ENCODE data around the gene UROD. TPM values are rescaled to one million over a fixed set of nuclear protein-coding genes. Genes with fewer than 3 reads are reported as not detected.
A peak's percentile ranks its signal among the peaks of the same experiment; 100 is the strongest.

UROD gene
- total RNA-seq, 1 donor from 2014 or later, result 84.7 TPM

DNA sequence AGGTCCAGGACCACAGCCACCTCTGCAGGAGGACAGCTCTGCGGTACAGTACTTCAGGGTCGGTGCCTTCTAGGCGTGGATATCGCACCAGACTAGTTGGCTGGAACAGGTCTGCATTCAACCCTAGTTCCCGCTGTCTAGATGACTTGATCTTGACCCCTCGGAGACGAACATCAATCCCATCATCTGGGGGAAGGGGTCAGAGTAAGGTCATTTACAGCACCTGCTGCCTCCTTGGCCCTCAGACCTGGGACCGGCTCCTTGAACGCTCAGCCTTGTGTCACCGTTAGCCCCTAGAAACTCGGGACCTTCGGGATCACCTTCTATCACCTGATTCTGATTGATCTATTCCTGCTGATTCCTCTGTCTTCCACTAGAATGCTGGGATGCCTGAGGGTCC is 3.5 kb upstream of the UROD start:
- DNase-seq (ENCODE audit: extremely low spot score, unreplicated experiment), result no peak
- Mint-ChIP-seq H3K9me3 (no peaks in the 10 kb centered on the region), H3K36me3 (peaks cover 12% of the 10 kb centered on the region), H3K27me3 (no peaks in the 10 kb centered on the region), H3K4me1 (ENCODE audit: unreplicated experiment) (peaks cover 20% of the 10 kb centered on the region), H3K27ac (no peak overlapping the region), H3K4me3 (peak overlapping the region; percentile 25)
- TF ChIP-seq, protein P1, sequence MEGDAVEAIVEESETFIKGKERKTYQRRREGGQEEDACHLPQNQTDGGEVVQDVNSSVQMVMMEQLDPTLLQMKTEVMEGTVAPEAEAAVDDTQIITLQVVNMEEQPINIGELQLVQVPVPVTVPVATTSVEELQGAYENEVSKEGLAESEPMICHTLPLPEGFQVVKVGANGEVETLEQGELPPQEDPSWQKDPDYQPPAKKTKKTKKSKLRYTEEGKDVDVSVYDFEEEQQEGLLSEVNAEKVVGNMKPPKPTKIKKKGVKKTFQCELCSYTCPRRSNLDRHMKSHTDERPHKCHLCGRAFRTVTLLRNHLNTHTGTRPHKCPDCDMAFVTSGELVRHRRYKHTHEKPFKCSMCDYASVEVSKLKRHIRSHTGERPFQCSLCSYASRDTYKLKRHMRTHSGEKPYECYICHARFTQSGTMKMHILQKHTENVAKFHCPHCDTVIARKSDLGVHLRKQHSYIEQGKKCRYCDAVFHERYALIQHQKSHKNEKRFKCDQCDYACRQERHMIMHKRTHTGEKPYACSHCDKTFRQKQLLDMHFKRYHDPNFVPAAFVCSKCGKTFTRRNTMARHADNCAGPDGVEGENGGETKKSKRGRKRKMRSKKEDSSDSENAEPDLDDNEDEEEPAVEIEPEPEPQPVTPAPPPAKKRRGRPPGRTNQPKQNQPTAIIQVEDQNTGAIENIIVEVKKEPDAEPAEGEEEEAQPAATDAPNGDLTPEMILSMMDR (conservative IDR thresholded peaks at IDR 0.05), result no peak

DNA sequence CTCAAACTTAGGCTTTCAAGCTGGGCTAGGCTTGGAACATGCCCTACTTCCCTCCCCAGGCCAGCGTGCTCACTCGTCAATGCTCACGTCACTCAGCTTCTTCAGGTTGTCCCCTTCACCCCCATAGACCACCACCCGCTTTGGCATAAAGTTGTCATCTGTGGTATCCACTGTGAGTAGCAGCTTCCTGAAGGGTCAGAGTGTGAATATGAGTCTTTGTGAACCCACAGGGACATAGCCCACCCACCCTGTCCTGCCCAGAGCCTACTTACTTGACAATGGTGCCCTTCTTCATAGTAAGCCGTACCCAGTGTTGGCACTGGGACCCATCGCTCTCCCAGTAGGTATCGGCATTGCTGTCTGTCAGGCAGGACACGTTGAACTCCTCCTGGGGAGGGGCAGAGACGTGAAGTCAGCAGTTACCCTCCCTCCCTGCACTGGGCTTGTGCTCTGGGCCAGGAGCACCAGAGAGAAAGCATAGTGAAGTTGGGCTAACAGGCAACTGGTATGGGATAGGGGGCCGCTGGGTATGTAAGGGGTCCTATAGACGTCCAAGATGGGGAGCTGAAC is 2.7 kb upstream of the UROD start:
- TF ChIP-seq, protein P1 (conservative IDR thresholded peaks at IDR 0.05), result no peak
- peak overlapping the region; percentile 34 for H3K27ac Mint-ChIP-seq
- peaks cover 23% of the 10 kb centered on the region for H3K4me1 Mint-ChIP-seq (ENCODE audit: unreplicated experiment)
- DNase-seq (ENCODE audit: extremely low spot score, unreplicated experiment), result no peak
- H3K27me3 Mint-ChIP-seq, result no peaks in the 10 kb centered on the region
- peak overlapping the region; percentile 88 for H3K4me3 Mint-ChIP-seq
- H3K9me3 Mint-ChIP-seq, result no peaks in the 10 kb centered on the region
- peaks cover 14% of the 10 kb centered on the region for H3K36me3 Mint-ChIP-seq

DNA sequence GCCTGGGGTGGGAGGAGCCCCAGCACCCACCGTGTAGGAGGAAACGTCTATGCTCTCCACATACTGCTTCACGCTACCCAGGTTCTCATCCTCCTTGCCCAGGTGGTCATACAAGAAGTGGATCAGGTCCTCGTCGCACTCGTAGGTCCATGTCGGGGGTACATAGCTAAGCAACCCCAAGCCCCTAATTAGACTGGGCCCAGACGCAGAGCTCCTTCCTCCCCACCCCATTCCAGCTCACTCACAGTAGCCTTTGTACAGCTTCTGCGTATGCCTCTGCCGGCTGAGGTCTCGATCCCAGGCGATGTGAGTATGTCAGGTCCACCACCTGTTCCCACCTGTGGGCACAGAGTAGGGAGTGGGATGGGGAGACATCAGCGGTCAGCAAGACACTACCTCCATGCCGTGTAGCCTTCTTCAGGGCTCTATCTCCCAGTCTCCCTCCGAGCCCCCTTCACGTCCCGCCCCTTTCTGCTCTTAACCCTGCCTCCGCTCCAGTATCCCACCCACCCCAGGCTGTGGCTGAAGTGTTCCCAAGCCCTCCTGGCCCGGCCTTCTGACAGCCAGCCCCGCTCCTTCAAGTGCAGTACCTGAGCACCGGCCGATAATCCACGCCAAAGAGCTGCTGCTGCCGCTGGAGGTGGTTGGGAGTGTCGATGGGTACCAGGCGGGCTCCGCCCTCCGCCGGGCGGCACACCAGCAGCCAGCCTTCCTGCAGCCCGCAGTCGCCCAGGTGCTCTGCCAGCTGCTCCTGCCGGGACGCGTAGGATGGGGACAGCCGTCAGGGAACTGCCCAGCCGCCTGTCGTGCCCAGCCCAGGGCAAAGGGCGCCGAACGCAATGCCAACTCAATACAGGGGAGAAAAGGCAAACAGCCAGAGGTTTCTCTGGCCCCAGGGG is 1.8 kb upstream of the UROD start:
- TF ChIP-seq, protein P1 (conservative IDR thresholded peaks at IDR 0.05), result no peak
- no peaks in the 10 kb centered on the region for H3K27me3 Mint-ChIP-seq
- DNase-seq (ENCODE audit: extremely low spot score, unreplicated experiment), result peak; percentile 67
- H3K36me3 Mint-ChIP-seq, result peaks cover 12% of the 10 kb centered on the region
- no peaks in the 10 kb centered on the region for H3K9me3 Mint-ChIP-seq
- peak overlapping the region; percentile 88 for H3K4me3 Mint-ChIP-seq
- peaks cover 27% of the 10 kb centered on the region for H3K4me1 Mint-ChIP-seq (ENCODE audit: unreplicated experiment)
- H3K27ac Mint-ChIP-seq, result peak overlapping the region; percentile 34

DNA sequence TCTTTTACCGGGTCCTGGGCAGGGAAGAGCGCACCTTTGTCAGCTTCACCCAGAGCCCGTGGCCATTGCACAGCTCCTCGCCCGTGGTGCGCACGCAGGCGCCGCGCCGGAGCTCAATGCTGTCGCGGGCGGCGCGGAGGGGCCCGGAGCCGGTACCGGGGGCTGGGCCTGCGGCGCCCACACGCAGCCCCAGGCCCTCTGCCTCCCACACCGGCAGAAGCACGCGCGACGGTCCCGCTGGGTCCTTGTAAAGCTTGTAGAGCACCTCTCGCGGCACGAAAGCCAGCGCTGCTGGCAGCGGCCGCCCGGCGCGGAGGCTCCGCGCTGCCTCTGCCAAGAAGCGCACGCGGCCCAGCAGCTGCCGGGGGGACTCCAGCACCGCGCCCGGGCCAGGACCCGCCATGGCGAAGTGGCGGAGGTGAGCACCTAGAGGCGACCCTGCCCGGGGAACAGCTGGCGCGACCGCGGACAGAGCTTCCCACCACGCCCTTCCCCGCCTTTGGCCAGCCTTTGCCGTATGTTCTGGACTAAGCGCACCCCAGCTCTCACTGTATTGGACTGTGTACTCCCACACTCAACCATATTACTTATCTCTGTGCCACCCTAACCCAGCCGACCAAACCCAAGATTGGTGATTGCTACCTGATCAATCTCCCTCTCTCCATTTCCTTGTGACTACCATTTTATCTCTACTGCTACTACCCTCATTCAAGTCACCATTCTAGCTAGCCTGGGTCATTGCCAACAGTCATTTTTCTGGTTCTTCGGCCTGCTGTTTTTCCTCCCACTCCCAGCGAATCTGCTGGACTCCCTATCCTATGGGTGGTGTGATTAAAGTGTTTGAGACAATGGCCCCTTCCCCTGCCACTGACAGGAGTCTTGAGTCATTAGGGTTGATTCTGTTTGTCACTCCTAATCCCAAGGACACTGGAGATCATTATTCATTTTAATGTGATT is 921 bp upstream of the UROD start, which contains the start of gene HECTD3:
Gene HECTD3 (minus strand): TSS at position 470 of the 957 bp plus-strand sequence. CDS start 67 bp downstream, at position 403.
- H3K27ac Mint-ChIP-seq, result peak within 1 kb of the TSS; percentile 86
- no peaks in the 10 kb centered on the region for H3K9me3 Mint-ChIP-seq
- H3K4me3 Mint-ChIP-seq, result peak within 1 kb of the TSS; percentile 89
- TF ChIP-seq, protein P1 (conservative IDR thresholded peaks at IDR 0.05), result no peak
- H3K4me1 Mint-ChIP-seq (ENCODE audit: unreplicated experiment), result peaks cover 27% of the 10 kb centered on the region
- peak; percentile 77 for DNase-seq (ENCODE audit: extremely low spot score, unreplicated experiment)
- no peaks in the 10 kb centered on the region for H3K27me3 Mint-ChIP-seq
- peaks cover 9% of the 10 kb centered on the region for H3K36me3 Mint-ChIP-seq

DNA sequence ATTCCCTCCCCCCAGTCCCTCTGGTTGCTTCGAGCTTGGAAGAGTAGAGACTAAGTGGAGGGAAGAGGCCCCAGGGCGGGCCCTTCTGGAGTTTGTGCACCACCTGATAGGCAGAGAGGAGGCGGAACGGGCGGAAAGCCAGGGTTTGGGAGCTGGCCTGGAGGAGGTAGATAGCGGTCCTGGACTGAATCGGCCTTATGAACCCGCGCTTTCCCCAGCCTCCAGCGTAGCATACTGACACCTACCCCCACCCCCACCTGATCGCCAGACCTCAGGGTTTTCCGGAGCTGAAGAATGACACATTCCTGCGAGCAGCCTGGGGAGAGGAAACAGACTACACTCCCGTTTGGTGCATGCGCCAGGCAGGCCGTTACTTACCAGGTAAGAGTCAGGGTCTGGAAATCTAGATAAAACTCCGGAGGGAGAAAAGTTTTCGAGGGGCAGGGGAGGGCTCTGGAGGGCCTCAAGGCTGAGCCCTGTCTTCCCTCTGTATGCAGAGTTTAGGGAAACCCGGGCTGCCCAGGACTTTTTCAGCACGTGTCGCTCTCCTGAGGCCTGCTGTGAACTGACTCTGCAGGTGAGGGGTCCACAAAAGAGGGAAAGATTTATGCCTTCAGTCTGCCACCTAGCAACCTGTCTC is 705 bp downstream of the UROD start:
- Mint-ChIP-seq H3K4me3 (peak overlapping the region; percentile 89), H3K27me3 (no peaks in the 10 kb centered on the region), H3K27ac (peak overlapping the region; percentile 86), H3K36me3 (peaks cover 9% of the 10 kb centered on the region), H3K4me1 (ENCODE audit: unreplicated experiment) (peaks cover 27% of the 10 kb centered on the region), H3K9me3 (no peaks in the 10 kb centered on the region)
- no peak for DNase-seq (ENCODE audit: extremely low spot score, unreplicated experiment)
- TF ChIP-seq, protein P1 (conservative IDR thresholded peaks at IDR 0.05), result no peak

Measured in type B pancreatic cell (in vitro differentiated cells).